Thymus (tissue), 11 donors: Measurements from ENCODE around the gene SNRPD1. TPM values are rescaled to one million over a fixed set of nuclear protein-coding genes. Genes with fewer than 3 reads are reported as not detected.
"Not testable (repeated sequence)": the region's sequence is repeated elsewhere in the genome, so short reads cannot be mapped to it uniquely, and the experiment has no call there.

Experiments used
- DNase-seq, 9 donors: peaks; one replicate each; pipeline ENCODE4 v3.0.0-alpha.2; 2013; ENCODE audit warnings: low spot score in 9 of 9, low read depth in 6 of 9, missing footprints in 1 of 9
- H3K27ac ChIP-seq, 2 donors: one replicate each; pipeline ENCODE4 v1.5.1; 2013; ENCODE audit warnings: control low read depth in 1 of 2, low read depth in 1 of 2, low read length in 1 of 2, mild to moderate bottlenecking in 1 of 2, moderate library complexity in 1 of 2
- H3K27me3 ChIP-seq, 2 donors: one replicate each; pipeline ENCODE4 v1.5.1; 2013; ENCODE audit warnings: low read length in 1 of 2; ENCODE audit not compliant: control insufficient read depth in 2 of 2, insufficient read depth in 1 of 2
- H3K36me3 ChIP-seq, 2 donors: one replicate each; pipeline ENCODE4 v1.5.1; 2013; ENCODE audit warnings: low read length in 1 of 2, mild to moderate bottlenecking in 1 of 2, moderate library complexity in 1 of 2; ENCODE audit not compliant: control insufficient read depth in 2 of 2, insufficient read depth in 2 of 2
- H3K4me1 ChIP-seq, 2 donors: one replicate each; pipeline ENCODE4 v1.5.1; 2013; ENCODE audit warnings: low read length in 2 of 2; ENCODE audit not compliant: control insufficient read depth in 2 of 2, insufficient read depth in 2 of 2
- H3K4me3 ChIP-seq, 2 donors: one replicate each; pipeline ENCODE4 v1.5.1; 2013; ENCODE audit warnings: low read length in 2 of 2, control low read depth in 1 of 2, mild to moderate bottlenecking in 1 of 2
- H3K9me3 ChIP-seq, 2 donors: one replicate each; pipeline ENCODE4 v1.5.1; 2013; ENCODE audit warnings: low read length in 1 of 2, mild to moderate bottlenecking in 1 of 2; ENCODE audit not compliant: control insufficient read depth in 2 of 2, insufficient read depth in 1 of 2
- WGBS: extraction: QIAGEN DNeasy Blood & Tissue Kit; methylation state at CpG from one replicate; pipeline ENCODE4 v1.1.7; 2013; 5-methylcytosine and 5-hydroxymethylcytosine counted together
- polyA plus RNA-seq: library from polyadenylated mRNA; stranded (reverse); fragments of 200-250 nt; gene quantifications from one replicate; pipeline ENCODE4 v1.2.3, GENCODE V29; 2013
- total RNA-seq: library from RNA; stranded (reverse); fragments of 120-200 nt; gene quantifications from one replicate; pipeline ENCODE4 v1.2.4, GENCODE V29; 2013
- donor health status: healthy.

Gene SNRPD1
- total and polyA plus RNA-seq, 2 donors: 27.7 to 165 TPM

- H3K27me3 ChIP-seq: no peaks in the 10 kb centered on the region
- DNase-seq: no peak
- H3K27ac ChIP-seq: no peak overlapping the region
- H3K4me1 ChIP-seq: no peaks in the 10 kb centered on the region
- no peaks in the 10 kb centered on the region for H3K9me3 ChIP-seq
- no peak overlapping the region for H3K4me3 ChIP-seq
- peaks cover 8 to 23% of the 10 kb centered on the region in 2 donors for H3K36me3 ChIP-seq
Measured at GRCh38 chr18:21656402-21656801, 44.3 kb downstream of the SNRPD1 start.

DNA sequence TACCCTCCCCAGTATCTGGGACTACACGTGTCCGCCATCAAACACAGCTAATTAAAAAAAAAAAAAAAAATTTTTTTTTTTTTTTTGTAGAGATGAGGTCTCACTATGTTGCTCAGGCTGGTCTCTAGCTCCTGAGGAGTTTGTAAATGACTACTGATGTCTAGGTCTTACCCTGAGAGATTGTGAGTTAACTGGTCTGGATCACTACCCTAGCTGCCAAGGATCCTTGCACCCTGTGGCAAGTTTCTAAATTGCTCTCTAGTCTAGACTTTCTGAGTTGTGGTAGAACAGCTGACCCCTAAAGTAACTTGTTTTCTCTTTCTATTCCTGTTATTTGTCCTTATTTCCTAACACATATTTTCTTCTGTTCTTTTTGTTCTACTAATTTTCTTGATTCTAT, 48.0 kb downstream of the SNRPD1 start:
- H3K27me3 ChIP-seq: no peaks in the 10 kb centered on the region
- H3K4me1 ChIP-seq: no peaks in the 10 kb centered on the region
- 96% methylated on average over 2 of the region's 2 CpGs for WGBS
- peaks cover 22 to 24% of the 10 kb centered on the region in 2 donors for H3K36me3 ChIP-seq
- H3K4me3 ChIP-seq: no peak overlapping the region
- H3K9me3 ChIP-seq: no peaks in the 10 kb centered on the region
- no peak for DNase-seq
- no peak overlapping the region for H3K27ac ChIP-seq

DNA sequence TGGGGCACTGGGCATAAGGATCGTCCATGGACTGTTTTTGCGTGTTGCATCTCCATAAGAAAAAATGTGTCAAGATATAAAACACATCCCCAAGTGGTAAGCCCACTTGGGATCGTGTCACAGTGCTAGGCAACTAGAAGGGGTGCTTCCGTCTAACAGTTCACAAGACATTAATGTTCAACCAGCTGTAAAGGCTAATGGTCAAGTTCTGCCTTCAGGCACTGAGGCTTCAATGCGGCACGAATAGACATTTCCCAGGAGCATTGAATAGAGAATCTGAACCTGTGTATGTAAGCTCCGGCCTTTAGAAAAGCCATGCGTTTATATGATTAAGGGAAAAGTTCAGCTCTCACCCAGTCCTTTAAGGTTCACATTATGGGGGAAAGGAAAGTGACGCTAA, 50.5 kb downstream of the SNRPD1 start:
- DNase-seq: no peak
- no peaks in the 10 kb centered on the region for H3K27me3 ChIP-seq
- H3K27ac ChIP-seq: no peak overlapping the region
- no peaks in the 10 kb centered on the region for H3K4me1 ChIP-seq
- H3K36me3 ChIP-seq: peaks cover 16 to 17% of the 10 kb centered on the region in 2 donors
- no peak overlapping the region for H3K4me3 ChIP-seq
- WGBS: 98% methylated on average over 9 of the region's 9 CpGs
- no peaks in the 10 kb centered on the region for H3K9me3 ChIP-seq

GRCh38 chr18:21663578-21663977, 51.5 kb downstream of the SNRPD1 start:
- H3K9me3 ChIP-seq: no peaks in the 10 kb centered on the region
- 97% methylated on average over 7 of the region's 7 CpGs for WGBS
- H3K27ac ChIP-seq: no peak overlapping the region
- no peak overlapping the region for H3K4me3 ChIP-seq
- no peaks in the 10 kb centered on the region for H3K27me3 ChIP-seq
- no peak for DNase-seq
- H3K36me3 ChIP-seq: peaks cover 13 to 14% of the 10 kb centered on the region in 2 donors
- H3K4me1 ChIP-seq: no peaks in the 10 kb centered on the region

GRCh38 chr18:21664069-21664468, 52.0 kb downstream of the SNRPD1 start:
- peaks cover 12 to 14% of the 10 kb centered on the region in 2 donors for H3K36me3 ChIP-seq
- no peak overlapping the region for H3K4me3 ChIP-seq
- no peaks in the 10 kb centered on the region for H3K4me1 ChIP-seq
- no peaks in the 10 kb centered on the region for H3K9me3 ChIP-seq
- WGBS: 97% methylated on average over 2 of the region's 2 CpGs
- H3K27ac ChIP-seq: no peak overlapping the region
- no peak for DNase-seq
- no peaks in the 10 kb centered on the region for H3K27me3 ChIP-seq

- Histone ChIP-seq H3K9me3 (no peaks in the 10 kb centered on the region), H3K4me3 (no peak overlapping the region), H3K4me1 (no peaks in the 10 kb centered on the region), H3K27ac (no peak overlapping the region), H3K36me3 (peaks cover 2 to 9% of the 10 kb centered on the region in 2 donors), H3K27me3 (no peaks in the 10 kb centered on the region)
- WGBS: 92% methylated on average over 9 of the region's 9 CpGs
- DNase-seq: no peak
Measured at GRCh38 chr18:21669736-21670285, 57.7 kb downstream of the SNRPD1 start.

- Histone ChIP-seq H3K9me3 (no peaks in the 10 kb centered on the region), H3K27ac (no peak overlapping the region), H3K4me1 (no peaks in the 10 kb centered on the region), H3K4me3 (no peak overlapping the region), H3K27me3 (no peaks in the 10 kb centered on the region), H3K36me3 (peaks cover 7 to 9% of the 10 kb centered on the region in 2 donors)
- 97% methylated on average over 3 of the region's 3 CpGs for WGBS
- no peak for DNase-seq
Measured at GRCh38 chr18:21672521-21673267, 60.6 kb downstream of the SNRPD1 start.

DNA sequence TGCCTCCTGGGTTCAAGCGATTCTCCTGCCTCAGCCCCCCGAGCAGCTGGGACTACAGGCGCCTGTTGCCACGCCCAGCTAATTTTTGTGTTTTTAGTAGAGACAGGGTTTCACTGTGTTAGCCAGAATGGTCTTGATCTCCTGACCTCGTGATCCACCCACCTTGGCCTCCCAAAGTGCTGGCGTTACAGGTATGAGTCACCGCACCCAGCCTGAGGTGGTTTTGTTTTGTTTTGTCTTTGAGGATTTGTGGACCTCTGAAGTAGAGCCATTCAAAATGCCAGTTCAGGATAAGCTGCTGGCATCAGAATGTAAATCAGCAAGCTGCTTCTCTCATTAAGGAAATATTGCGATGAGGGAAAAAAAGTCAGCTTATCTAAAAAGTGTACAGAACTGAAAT, 63.2 kb downstream of the SNRPD1 start:
- H3K9me3 ChIP-seq, H3K4me3 ChIP-seq, H3K4me1 ChIP-seq, DNase-seq, H3K27me3 ChIP-seq, H3K27ac ChIP-seq, H3K36me3 ChIP-seq: not testable (repeated sequence)
- WGBS: 94% methylated on average over 8 of the region's 8 CpGs

DNA sequence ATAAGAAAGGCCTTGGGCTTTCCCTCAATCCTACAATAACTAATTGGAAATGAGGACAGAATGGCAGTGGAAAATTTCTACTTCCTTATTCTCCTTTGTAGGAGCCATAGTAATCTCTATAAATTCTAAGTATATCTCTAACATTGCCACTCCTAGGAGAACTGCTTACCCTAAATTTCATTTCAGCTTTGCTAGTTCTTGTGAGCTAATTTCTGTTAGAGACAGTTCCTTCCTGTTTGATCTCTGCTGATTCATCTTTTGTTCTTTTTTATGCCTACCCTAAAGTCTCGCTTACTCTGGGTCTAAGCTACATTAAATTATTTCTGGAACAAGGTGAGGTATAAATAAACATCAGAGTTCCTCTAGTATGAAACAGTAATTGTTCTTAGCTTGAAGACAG, 66.7 kb downstream of the SNRPD1 start:
- 27% methylated on average over 1 of the region's 1 CpG for WGBS
- peaks cover 2 to 4% of the 10 kb centered on the region in 2 donors for H3K4me1 ChIP-seq
- no peak overlapping the region for H3K27ac ChIP-seq

More for the DNA sequence above, 66.7 kb downstream of the SNRPD1 start:
- no peaks in the 10 kb centered on the region for H3K27me3 ChIP-seq
- H3K9me3 ChIP-seq: no peaks in the 10 kb centered on the region
- H3K4me3 ChIP-seq: no peak overlapping the region
- DNase-seq: no peak
- peaks cover 0 to 10% of the 10 kb centered on the region in 2 donors for H3K36me3 ChIP-seq
